HG02970 (cell line): ENCODE results near the gene CACNA1D.
"Not testable (repeated sequence)": the region's sequence is repeated elsewhere in the genome, so short reads cannot be mapped to it uniquely, and the experiment has no call there.

Experiments used
- ATAC-seq: cut with Tn5 transposase; IDR thresholded peaks from one replicate; pipeline ENCODE4 v1.9.1; 2021; ENCODE audit warnings: mild to moderate bottlenecking, moderate library complexity, moderate number of reproducible peaks; ENCODE audit not compliant: unreplicated experiment, low FRiP score

CACNA1D gene

DNA sequence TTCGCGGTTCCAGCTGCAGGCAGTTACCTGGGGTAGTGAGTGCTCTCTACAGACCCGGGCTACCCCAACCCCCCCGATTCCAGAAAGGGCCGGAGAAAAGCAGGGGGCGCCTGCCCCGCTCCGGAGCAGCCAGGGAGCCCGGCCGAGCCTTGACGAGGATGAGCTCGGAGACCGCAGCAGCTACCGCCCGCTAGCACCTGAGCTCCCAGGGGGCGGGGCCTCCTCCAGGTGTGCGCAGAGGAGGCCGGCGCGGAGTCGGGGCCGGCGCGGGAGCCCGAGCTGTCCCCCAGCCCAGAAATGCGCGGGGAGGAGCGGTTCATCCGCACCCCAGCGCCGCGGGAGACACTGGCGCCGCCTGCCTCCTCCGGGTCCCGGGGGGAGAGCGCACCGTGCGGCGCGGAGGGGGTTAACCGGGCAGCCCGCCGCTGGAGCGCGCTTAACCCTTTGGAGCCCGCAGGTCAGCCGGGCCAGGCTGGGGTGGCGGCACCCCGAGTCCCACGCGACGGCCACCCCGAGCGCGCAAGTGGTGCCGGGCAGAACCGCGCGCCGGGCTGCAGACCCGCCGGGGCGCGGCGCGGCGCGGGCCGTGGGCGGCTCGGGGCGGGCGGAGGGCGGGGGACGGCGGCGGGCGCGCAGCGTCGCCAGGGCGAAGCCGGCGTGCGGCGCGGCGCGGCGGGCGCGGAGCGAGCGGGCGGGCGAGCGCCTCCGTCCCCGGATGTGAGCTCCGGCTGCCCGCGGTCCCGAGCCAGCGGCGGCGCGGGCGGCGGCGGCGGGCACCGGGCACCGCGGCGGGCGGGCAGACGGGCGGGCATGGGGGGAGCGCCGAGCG lies at the start of gene CACNA1D:
CACNA1D (plus strand) TSS at position 649 of the 829 bp plus-strand sequence. CDS start 556 bp downstream, outside the sequence.
- ATAC-seq, result no peak

DNA sequence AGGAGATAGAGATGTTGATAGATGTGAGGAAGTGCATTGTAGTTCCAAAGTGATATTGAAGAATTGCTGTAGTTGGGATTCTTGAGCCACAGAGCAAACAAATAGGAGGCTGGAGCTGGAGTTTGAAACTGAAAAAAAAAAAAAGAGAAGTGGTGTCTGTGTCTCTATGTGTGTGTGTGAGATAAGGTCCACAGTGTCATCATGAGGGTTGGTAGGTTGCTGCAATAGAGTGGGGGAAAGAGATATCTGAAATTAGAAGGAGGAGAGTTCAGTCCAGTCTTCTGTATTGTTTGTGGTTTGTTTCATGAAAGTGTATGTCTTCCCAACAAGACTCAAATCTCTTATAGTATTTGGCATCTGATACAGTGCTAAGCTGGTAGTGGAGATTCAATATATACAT lies 37.3 kb upstream of the CACNA1D start:
- ATAC-seq, result no peak

DNA sequence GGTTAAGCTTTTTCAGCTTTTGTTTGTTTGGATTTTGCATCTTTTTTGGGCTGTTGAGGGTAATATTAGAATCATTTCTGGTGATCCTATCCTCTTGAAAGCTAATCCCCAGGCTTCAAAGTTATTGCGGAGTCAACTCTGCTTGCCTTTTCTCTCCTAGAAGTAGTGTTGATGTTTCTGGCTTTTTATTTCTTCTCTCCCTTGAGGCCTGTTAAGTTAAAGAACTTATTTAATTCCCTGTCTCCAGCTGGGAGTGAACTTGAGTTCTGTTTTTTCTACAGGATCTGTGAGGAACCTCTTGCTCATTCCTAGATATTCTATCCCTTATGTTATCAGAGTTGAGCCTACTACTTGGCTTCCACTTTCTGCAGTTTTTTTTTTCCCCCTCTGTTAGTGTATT lies 34.1 kb upstream of the CACNA1D start:
- ATAC-seq, result no peak

DNA sequence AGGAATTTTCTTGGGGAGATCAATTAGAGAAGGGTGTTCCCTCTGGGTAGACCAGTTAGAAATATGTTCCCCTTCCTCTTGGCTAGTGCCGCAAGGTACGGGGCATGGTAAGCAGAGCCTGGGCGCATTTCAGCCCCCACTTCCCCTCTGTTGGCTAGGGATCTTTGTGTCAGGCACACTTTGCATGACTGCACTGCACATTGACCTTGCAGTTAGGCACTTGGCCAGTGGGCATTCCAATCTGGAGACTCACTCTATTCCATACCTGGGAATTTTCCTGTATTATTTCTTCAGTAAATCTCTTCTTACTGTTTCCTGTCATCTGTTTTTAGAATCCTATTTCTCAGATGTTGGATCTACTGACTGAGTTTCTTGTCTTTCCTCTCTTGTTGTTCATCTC lies 30.0 kb upstream of the CACNA1D start:
- ATAC-seq, result no peak

DNA sequence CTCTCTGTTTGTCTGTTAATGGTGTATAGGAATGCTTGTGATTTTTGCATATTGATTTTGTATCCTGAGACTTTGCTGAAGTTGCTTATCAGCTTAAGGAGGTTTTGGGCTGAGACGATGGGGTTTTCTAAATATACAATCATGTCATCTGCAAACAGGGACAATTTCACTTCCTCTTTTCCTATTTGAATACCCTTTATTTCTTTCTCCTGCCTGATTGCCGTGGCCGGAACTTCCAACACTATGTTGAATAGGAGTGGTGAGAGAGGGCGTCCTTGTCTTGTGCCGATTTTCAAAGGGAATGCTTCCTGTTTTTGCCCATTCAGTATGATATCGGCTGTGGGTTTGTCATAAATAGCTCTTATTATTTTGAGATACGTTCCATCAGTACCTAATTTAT lies 24.7 kb upstream of the CACNA1D start:
- ATAC-seq, result not testable (repeated sequence)

DNA sequence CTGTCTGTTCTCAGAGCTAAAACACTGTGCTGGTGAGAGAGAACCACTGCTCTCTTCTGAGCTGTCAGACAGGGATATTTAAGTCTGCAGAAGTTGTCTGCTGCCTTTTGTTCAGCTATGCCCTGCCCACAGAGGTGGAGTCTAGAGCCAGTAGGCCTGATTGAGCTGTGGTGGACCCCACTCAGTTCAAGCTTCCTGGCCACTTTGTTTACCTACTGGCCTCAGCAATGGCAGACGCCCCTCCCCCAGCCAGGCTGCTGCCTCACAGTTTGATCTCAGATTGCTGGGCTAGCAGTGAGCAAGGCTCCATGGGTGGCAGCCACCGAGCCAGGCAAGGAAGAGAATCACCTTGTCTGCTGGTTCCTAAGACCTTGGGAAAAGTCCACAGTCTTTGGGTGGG lies 21.0 kb upstream of the CACNA1D start:
- ATAC-seq, result no peak

DNA sequence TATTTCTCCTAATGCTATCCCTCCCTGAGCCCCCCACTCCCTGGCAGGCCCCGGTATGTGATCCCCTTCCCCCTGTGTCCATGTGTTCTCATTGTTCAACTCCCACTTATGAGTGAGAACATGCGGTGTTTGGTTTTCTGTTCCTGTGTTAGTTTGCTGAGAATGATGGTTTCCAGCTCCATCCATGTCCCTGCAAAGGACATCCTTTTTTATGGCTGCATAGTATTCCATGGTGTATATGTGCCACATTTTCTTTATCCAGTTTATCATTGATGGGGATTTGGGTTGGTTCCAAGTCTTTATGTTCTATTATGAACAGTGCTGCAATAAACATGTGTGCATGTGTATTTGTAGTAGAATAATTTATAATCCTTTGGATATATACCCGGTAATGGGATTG lies 18.0 kb upstream of the CACNA1D start:
- not testable (repeated sequence) for ATAC-seq

DNA sequence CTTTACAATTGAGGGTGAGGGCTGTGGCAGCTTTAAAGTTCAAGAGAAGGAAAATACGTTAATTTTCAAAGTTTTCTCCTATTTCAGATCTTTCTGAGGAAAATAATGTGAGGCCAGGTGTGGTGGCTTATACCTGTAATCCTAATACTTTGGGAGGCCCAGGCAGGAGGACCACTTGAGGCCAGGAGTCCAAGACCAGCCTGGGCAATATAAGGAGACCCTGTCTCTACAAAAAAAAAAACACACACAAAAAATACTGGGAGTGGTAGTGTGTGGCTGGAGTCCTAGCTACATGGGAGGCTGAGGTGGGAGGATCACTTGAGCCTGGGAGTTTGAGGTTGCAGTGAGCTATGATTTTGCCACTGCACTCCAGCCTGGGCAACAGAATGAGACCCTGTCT lies 16.7 kb upstream of the CACNA1D start:
- ATAC-seq, result not testable (repeated sequence)

DNA sequence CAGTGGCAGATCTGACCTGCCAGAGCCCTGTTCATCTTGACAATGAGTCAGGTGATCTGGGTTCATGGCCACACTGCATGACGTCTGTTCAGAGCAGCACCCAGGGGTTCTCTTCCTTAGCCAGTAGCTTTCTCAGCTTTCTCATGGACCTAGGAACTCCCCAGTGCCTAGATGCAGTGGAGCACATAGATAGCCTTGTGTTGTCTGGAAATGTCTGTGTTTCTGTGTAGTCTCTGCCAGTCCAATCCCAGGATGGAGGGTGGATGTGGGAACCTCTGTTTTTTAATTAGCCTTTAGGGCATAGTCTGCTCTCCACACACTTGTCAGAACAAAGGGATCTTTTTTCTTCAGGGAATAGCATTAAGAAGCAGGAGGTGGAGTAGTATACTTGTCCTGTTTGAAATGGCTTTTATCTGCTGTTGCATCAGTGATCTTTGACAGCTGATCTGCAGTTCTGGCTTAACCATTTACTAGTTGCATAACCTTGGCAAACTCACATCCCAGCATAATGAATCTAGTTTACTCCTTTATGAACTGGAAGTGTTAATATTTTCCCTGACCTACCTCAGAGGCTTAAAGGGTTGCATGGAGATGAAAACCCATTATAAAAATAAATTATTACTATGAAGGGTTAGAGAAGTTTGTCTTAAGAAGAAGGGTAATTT lies 16.1 kb upstream of the CACNA1D start:
- ATAC-seq, result no peak

DNA sequence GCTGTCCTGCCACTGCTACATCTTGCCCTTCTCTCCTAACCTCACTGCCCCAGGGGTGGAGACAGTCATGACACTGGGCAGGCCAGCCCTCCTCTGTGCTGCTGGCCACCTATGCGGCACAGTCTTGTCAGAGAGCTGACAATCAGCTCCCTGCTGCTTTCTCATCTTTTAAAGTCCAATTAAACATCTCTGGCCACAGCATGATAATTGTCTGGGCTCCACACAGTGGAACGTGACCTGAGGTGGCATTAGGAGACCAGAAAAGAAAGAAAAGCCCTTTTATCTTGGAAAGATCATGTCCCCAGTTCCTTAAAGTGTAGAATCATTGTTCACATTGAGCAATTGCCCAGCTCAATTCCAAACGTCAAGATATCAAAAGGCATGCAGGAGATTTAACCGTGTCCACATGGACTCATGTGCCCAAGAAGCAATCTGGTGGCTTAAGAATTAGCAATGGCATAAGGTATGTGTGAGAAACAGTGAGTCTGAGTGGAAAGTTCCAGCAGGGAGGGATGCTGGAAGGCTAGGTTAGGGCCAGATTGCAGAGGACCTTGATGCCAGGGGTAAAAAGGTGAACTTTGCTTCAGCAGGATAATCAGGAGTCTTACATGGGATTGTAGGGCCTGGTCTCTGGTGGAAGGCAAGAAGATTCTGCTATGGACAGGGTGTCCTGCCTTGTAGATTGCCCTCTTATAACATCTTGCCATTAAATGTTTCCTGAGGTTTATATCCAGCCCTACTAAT lies 15.3 kb upstream of the CACNA1D start:
- ATAC-seq, result no peak

DNA sequence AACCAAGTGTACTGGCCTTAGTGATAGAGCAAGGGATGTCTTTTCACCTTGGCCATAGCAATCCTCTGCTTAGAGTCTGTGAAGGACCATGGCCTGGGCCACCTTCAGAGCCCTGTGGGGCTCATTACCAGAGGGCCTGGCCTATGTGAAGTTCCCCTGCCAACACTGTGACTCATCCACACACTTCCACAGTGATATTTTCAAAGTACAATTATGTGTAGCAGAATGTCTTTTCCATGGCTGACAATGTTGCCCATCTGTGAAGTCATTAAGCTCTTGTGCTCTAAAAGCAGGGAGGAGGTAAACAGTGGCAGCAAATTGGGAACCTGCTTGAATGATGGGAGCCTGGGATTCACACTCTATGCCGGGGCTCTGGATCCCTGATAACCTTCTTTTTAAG lies 12.2 kb upstream of the CACNA1D start:
- no peak for ATAC-seq

DNA sequence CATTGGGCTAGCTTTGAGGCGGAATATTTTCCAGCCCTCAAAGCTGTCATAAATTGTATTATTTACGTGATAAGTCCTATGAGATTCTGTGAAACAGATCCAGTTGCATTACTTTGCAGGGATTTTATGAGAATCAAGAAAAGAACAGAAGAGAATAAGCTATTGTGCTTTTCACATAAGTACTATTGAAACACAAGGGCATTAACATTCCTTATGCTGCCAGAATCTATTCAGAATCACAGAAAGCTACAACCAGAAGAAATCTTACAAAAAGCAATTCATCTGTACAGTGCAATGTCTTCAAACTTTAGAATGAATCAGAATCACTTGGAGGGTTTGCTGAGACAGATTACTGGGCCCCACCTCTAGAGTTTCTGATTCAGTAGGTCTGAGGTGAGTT lies 10.6 kb upstream of the CACNA1D start:
- no peak for ATAC-seq

DNA sequence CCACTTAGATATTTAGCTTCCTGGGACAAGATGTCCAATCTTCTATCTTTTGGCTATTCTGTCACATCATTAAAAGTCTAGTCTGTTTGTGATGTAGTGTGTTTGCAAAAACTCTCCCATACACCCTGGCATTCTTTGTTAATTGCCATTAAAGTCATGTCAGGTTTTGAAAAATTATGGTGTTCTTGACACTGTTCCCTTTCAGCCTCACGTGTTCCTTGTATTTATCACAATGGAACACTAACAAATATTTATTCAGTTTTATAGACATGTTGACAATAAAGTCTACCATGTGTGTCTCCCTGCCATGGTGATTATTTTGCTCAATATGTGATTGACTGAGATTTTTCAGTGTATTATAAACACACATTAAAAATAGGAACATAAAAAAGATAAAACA lies 9.4 kb upstream of the CACNA1D start:
- ATAC-seq, result no peak

DNA sequence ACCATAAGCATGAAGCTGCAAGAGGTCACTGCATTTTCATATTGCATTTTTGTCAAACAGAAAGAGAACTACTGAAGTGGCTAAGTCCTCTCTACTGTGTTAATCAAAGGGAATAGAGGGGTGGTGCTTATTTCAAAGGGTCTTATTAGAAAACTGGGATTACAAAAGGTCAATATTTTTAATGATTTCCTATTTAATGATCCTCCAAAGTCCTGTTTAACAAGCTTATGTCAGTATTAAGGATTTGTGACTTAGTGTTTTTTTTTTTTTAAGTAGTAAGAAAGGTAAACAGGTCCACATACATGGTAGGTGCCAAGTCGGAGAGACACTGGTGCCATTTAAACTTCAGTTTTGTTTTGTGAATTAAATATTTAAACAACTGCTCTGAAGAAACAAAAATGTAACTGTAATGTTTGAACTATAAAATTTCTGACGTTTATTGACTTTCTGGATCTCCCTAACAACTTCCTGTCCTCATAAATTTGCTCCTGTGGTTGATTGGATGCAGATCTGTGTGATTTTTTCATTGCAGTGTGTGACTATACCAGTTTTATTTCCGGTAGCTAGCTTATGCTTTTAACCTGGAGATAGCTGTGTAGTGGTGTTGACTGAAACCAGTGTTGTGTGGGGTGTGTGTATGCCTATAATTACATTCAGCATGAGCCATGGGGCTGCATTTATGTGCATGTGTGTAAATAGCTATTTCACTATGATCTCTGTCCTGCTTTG lies 8.6 kb upstream of the CACNA1D start:
- ATAC-seq, result no peak

DNA sequence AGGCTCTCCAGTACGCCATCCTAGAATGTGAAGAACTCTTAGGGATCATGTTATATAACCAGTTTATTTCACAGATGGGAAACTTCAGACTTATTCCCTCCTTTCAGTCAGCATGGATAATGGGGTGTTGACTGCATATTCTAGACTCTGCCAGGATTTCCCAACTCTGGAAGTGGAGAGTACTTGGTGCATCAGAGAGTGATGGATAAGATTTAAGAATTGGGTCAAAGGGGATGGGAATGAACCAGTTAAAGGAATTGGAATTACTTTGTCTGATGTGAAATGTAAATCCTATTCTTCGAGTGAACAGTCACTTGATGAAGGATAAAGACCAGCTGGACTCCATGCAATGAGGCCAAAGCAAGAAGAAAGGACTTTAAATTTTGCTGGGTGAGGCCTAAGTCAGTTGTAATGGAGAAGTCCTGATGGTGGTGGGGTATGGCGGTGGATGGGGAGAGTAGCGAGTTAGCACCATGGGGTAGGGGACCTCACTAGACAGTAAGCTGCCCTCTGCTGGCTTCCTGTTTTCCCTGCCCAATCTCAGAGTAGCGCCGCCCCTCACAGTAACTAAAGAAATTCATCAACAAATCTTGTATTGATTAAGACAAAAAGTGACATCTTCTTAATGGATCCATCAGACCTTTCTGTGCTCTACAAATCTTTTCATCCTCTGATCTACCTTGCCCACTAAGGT lies 7.3 kb upstream of the CACNA1D start:
- ATAC-seq, result no peak

DNA sequence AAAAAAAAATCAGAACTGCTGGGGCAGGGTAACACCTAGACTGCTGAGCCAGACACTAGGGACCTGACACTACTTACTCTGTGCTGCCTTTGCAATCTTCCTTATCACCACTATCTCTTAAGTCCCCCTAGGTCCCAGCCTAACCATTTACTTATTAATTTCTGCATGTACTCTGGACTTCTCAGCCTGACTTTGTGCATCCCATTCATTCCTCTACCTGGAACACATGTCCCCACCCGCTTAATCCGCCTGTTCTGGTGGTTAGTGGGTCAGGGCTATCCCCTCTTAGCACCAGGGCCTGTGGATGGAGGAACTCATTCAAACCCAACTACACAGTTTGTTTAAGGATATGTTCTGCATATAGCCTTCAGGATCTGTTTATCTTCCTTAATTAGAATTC lies 5.0 kb upstream of the CACNA1D start:
- ATAC-seq, result no peak

DNA sequence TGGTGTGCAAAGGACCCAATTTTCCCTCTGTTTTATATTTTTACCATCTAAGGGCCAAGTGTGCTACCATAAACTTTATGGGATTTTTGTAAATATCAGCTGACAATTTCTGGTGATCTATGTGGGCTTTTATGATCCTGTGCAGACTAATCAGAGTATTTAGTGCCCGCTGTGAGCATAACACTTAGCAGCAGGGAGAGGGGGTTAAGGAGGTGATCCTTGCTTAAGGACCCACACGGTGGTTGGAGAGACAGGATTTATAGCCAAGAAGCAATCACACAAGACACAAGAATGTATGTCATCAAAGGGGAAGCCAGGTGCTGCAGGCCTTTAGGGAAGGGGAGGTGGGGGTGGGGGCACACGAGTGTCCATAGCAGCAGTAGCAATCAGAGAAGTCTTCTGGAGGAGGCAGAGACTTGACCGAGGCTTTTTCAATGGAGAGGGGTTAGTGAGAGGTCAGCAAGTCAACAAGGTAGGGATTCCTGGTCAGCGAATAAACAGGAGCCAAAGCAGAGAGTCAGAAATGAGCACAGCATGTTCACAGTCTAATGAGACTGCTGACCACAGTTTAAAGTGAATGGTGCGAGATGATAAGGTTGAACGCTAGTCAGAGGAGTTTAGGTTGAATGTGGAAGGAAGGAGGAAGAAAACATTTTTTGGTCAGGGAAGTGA lies 4.5 kb upstream of the CACNA1D start:
- no peak for ATAC-seq

DNA sequence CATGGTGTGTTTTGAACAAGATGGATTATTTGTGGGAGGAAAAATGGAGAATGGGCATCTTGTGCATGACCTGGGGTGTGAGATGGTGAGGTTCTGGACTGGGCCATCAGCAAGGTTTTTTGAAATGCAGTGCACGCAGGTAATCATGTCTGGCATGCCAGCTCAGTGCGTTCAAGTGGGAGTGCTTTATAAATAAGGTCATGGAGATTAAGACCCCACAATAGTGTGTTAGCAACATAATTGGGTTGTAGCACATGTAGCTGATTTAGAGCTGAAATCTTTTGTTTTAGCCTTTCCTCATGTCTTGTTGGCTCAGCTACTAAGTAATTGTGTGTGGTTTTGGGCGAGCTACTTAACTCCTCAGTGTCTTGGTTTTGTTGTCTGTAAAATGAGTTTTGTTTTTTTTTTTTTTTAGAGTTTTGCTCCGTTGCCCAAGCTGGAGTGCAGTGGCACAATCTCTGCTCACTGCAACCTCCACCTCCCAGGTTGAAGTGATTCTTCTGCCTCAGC lies 3.9 kb upstream of the CACNA1D start:
- no peak for ATAC-seq

DNA sequence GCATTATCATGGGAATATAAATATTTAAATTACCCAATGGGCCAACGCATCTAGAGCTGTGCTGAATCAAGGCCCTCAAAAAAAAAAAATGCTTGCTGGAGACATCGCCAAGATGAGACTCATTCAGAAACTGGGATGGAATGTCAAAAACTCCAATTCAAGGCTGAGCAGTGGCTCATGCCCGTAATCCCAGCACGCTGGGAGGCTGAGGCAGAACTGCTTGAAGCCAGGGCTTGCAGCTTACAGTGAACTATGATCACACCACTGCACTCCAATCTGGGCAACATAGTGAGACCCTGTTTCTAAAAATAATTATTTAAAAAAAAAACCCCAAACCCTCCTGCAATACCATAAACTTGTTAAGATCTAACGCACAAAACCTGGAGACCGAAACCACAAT lies 3.1 kb upstream of the CACNA1D start:
- ATAC-seq, result no peak
